Panc1 (cell line): ENCODE measurements around the gene PTTG1IP2.

Experiments
- POLR2AphosphoS5 ChIP-seq: IDR thresholded peaks from 2 replicates; pipeline ENCODE4 v1.6.1; 2012; ENCODE audit warnings: mild to moderate bottlenecking, low read depth, low read length, moderate library complexity
- SIN3A ChIP-seq: IDR thresholded peaks from 2 replicates; pipeline ENCODE4 v1.6.1; 2012; ENCODE audit warnings: low read depth, mild to moderate bottlenecking, low read length, moderate library complexity, borderline replicate concordance; ENCODE audit not compliant: insufficient read depth
- TCF7L2 ChIP-seq: IDR thresholded peaks from 2 replicates; pipeline ENCODE4 v1.6.1; 2011; ENCODE audit warnings: mild to moderate bottlenecking, low read depth, low read length, inconsistent platforms
- TF ChIP-seq, protein P1 (sequence below): fragments of 450-650 bp; IDR thresholded peaks from 2 replicates; pipeline ENCODE4 v1.5.1; 2017; ENCODE audit warnings: mild to moderate bottlenecking

- TF ChIP-seq POLR2AphosphoS5: no peak
- TF ChIP-seq, protein P1, sequence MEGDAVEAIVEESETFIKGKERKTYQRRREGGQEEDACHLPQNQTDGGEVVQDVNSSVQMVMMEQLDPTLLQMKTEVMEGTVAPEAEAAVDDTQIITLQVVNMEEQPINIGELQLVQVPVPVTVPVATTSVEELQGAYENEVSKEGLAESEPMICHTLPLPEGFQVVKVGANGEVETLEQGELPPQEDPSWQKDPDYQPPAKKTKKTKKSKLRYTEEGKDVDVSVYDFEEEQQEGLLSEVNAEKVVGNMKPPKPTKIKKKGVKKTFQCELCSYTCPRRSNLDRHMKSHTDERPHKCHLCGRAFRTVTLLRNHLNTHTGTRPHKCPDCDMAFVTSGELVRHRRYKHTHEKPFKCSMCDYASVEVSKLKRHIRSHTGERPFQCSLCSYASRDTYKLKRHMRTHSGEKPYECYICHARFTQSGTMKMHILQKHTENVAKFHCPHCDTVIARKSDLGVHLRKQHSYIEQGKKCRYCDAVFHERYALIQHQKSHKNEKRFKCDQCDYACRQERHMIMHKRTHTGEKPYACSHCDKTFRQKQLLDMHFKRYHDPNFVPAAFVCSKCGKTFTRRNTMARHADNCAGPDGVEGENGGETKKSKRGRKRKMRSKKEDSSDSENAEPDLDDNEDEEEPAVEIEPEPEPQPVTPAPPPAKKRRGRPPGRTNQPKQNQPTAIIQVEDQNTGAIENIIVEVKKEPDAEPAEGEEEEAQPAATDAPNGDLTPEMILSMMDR: no peak
- no peak for TF ChIP-seq SIN3A
- no peak for TF ChIP-seq TCF7L2
Observed at GRCh38 chr7:90516257-90516656, 46.8 kb downstream of the PTTG1IP2 start.
